Fibroblast of villous mesenchyme (primary cell): ENCODE measurements around the gene AAGAB. TPM values are rescaled to one million over a fixed set of nuclear protein-coding genes. Genes with fewer than 3 reads are reported as not detected.
A peak's percentile ranks its signal among the peaks of the same experiment; 100 is the strongest.

Source experiments
- DNase-seq: peaks from one replicate; pipeline ENCODE4 v3.0.0-alpha.2; 2010; ENCODE audit warnings: low read depth
- H3K4me3 ChIP-seq: 2 replicates; pipeline ENCODE4 v1.5.1; 2011; ENCODE audit warnings: low read depth, mild to moderate bottlenecking, low read length
- CTCF ChIP-seq: IDR thresholded peaks from 2 replicates; pipeline ENCODE4 v1.5.1; 2012; ENCODE audit warnings: low read depth, mild to moderate bottlenecking, low read length; ENCODE audit not compliant: insufficient read depth
- total RNA-seq: library from RNA; depleted of rRNA; stranded (reverse); fragments of >200 nt; gene quantifications from 2 replicates; pipeline ENCODE4 v1.2.3, GENCODE V29; 2012

The AAGAB gene
- total RNA-seq, 1 donor = 50.1 TPM

GRCh38 chr15:67174864-67175573 is 79.4 kb downstream of the AAGAB start:
- no peak for TF ChIP-seq CTCF

GRCh38 chr15:67174446-67174845 is 80.0 kb downstream of the AAGAB start:
- no peak for DNase-seq
- no peak for TF ChIP-seq CTCF
- no peak overlapping the region for H3K4me3 ChIP-seq

More at GRCh38 chr15:67174864-67175573, 79.4 kb downstream of the AAGAB start:
- DNase-seq = peak; percentile 52
- no peak overlapping the region for H3K4me3 ChIP-seq

- DNase-seq = no peak
- no peak overlapping the region for H3K4me3 ChIP-seq
- TF ChIP-seq CTCF = no peak
Measured at GRCh38 chr15:67173786-67174185, 80.7 kb downstream of the AAGAB start.

- no peak for DNase-seq
- no peak for TF ChIP-seq CTCF
- no peak overlapping the region for H3K4me3 ChIP-seq
Measured at GRCh38 chr15:67173005-67173404, 81.5 kb downstream of the AAGAB start.

- no peak overlapping the region for H3K4me3 ChIP-seq
- no peak for DNase-seq
- TF ChIP-seq CTCF = no peak
Measured at GRCh38 chr15:67172172-67172571, 82.3 kb downstream of the AAGAB start.

GRCh38 chr15:67171471-67171870 is 83.0 kb downstream of the AAGAB start:
- no peak for TF ChIP-seq CTCF
- no peak overlapping the region for H3K4me3 ChIP-seq
- DNase-seq = no peak

GRCh38 chr15:67170143-67170925 is 84.1 kb downstream of the AAGAB start:
- TF ChIP-seq CTCF = no peak
- H3K4me3 ChIP-seq = no peak overlapping the region
- DNase-seq = no peak
